Motor neuron (in vitro differentiated cells): ENCODE results near the gene HP1BP3. TPM values are rescaled to one million over a fixed set of nuclear protein-coding genes. Genes with fewer than 3 reads are reported as not detected.

Source experiments
- ATAC-seq, 8 experiments: fragments of 200-7000 bp; cut with Tn5 transposase; replicated peaks in 6 of 8; 2 replicates each; pipeline ENCODE4 v1.8.0; 2021; ENCODE audit warnings: mild to moderate bottlenecking in 8 of 8, moderate library complexity in 8 of 8
- H3K27ac ChIP-seq, 2 donors: fragments of 250-450 bp; sonication (Bioruptor Pico); 2 replicates each; pipeline ENCODE4 v1.9.0; 2021; ENCODE audit warnings: antibody characterized with exemption in 2 of 2, mild to moderate bottlenecking in 2 of 2, moderate library complexity in 1 of 2
- H3K4me1 ChIP-seq, 2 donors: fragments of 250-450 bp; sonication (Bioruptor Pico); replicated peaks in 1 of 2; 2 replicates each; pipeline ENCODE4 v1.6.1; 2021; ENCODE audit warnings: antibody characterized with exemption in 2 of 2, mild to moderate bottlenecking in 2 of 2, moderate library complexity in 1 of 2
- H3K4me3 ChIP-seq, 5 donors: fragments of 250-450 bp; sonication (Bioruptor Pico); 2 replicates each; pipeline ENCODE4 v1.9.0; 2021; ENCODE audit warnings: antibody characterized with exemption in 5 of 5, mild to moderate bottlenecking in 5 of 5, moderate library complexity in 4 of 5
- WGBS, 10 experiments: fragments of 450-650 bp; shearing (Covaris generic); methylation state at CpG; one replicate each; pipeline ENCODE4 v1.0.0; 2022; 5-methylcytosine and 5-hydroxymethylcytosine counted together
- in situ Hi-C, 9 experiments: fragments of 400-800 bp; cut with MboI; loops; one replicate each; pipeline ENCODE4 v1.15.0; 2021; ENCODE audit warnings: low sequenced_read_pairs in 9 of 9, low pct_unique_long_range_greater_than_20kb in 2 of 9; ENCODE audit not compliant: unreplicated experiment in 9 of 9
- total RNA-seq, 8 experiments: library from RNA; unstranded; fragments of 300-600 nt; gene quantifications; 2 replicates each; pipeline versions ENCODE4 v1.2.3 to v1.2.4, GENCODE V29; 2022

HP1BP3 gene
- total RNA-seq, 8 experiments from 2014 or later: 90.1 to 328 (median 166) TPM

DNA sequence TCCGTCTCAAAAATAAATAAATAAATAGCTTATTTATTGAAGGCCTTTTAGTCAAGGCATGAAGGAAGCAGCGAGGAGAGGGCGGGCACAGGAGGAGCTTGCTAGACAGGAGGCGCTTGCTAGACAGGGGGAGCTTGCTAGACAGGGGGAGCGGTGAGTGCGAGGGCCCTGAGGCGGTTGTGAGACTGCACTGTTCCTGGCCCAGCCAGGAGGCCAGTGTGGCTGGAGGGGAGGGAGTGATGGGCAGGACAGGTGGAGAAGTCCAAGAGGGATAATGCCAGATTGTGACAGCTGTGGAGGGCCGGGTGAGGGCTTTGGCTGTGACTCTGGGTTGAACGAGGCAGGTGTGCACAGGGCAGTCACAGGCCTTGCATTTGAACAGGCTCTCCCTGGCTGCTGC lies 87.5 kb downstream of the HP1BP3 start:
- 51 to 100% (median 89%) methylated on average over 2 to 7 of the region's 9 CpGs; no CpG with 5 or more reads in 3 of the 10 experiments for WGBS, 10 experiments
- H3K27ac ChIP-seq: no peak overlapping the region
- no peak for ATAC-seq
- peaks cover 8% of the 10 kb centered on the region in 2 donors for H3K4me1 ChIP-seq
- H3K4me3 ChIP-seq: no peak overlapping the region
- in situ Hi-C loops: loop anchor here (10.0 to 25.0 kb wide), 4 partner anchors 488 to 663 kb away; partner anchors contain the start of gene EIF4G3 (in 5 of the 9)

GRCh38 chr1:20698195-20698910 lies 88.8 kb downstream of the HP1BP3 start:
- peaks cover 8% of the 10 kb centered on the region in 2 donors for H3K4me1 ChIP-seq
- no peak for ATAC-seq
- H3K27ac ChIP-seq: no peak overlapping the region
- no peak overlapping the region for H3K4me3 ChIP-seq
- in situ Hi-C loops: loop anchor here (10.0 to 25.0 kb wide), 4 partner anchors 489 to 664 kb away; partner anchors contain the start of gene EIF4G3 (in 5 of the 9)
- WGBS, 10 experiments: 32 to 90% (median 72%) methylated on average over 1 to 17 of the region's 18 CpGs; no CpG with 5 or more reads in 1 of the 10 experiments

DNA sequence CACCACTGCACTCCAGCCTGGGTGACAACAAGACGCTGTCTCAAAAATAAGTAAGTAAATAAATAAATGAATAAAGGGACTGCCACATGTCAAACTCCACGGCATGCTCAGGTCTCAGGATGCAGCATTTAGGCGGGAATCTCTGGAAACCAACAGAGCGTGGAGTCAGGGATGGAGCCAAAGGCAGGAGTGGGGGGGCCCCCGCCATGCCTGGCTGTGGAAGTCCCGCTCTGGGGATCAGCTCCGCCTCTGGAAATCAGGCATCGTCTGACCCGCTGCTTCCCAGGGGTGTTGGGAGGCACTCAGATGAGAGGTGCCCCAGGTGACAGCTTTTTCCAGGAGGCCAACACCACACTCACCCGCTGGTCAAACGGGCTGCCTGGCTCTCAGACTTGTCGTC lies 89.5 kb downstream of the HP1BP3 start:
- peak overlapping the region in 3 of 5 donors; percentile 30 to 42 (median 38) for H3K4me3 ChIP-seq
- in situ Hi-C loops: loop anchor here (10.0 to 25.0 kb wide), 4 partner anchors 490 to 665 kb away; partner anchors contain the start of gene EIF4G3 (in 5 of the 9)

DNA sequence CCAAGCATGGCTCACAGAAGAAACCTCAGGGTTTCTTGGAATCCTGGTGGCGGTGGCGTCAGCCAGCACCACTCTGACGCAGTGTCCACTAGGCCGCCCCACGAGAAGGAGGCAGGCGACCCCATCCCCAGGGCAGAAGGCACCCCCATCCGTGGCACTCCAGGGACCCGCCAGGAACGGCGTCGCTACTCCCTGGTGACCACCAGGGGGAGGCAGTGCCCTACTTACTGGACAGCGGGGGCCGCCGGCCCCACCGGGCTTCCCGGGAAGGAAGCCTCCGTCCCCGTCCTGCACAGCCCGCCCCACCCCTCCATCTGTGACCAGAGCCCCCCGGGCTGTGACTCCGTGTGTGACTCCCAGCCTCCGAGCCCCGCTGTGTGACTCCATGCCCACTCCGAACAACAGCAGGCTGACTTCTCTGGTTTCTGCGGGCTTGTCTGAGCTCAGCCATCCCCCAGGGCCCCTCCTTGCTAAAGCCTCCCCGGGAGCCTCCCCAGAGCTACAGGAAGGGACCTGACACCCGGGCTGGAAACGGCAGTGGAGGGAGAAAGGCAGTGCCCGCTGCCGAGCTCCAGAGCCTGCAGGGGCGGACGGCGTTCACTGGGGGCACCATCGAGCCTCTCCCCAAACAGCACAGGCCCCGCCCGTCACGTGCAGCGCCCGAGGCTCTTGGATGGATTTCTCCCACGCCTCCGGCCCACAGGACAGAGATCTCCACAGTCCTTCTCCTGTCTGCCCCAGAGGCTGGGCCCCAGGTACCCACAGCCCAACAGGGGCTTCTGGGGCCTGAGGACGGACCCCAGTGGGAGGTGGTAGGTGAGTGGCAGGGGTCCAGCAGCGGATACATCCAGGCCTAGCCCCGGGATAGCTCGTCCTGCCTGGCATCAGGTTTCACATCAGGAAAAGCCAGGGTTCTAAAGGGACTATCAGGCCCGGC lies 90.4 kb downstream of the HP1BP3 start:
- WGBS, 10 experiments: 0 to 9% (median 2%) methylated on average over 1 to 15 of the region's 46 CpGs; no CpG with 5 or more reads in 3 of the 10 experiments
- Histone ChIP-seq H3K4me1 (peaks cover 8% of the 10 kb centered on the region in 2 donors), H3K4me3 (peak overlapping the region; percentile 30 to 42 (median 38)), H3K27ac (peak overlapping the region; percentile 76 to 83)
- peak; percentile 92 to 95 (median 94) for ATAC-seq
- in situ Hi-C loops: loop anchor here (10.0 to 25.0 kb wide), 4 partner anchors 491 to 666 kb away; partner anchors contain the start of gene EIF4G3 (in 5 of the 9)

More for the DNA sequence above, 89.5 kb downstream of the HP1BP3 start:
- ATAC-seq: no peak
- WGBS, 10 experiments: 85 to 100% (median 93%) methylated on average over 2 to 12 of the region's 12 CpGs; no CpG with 5 or more reads in 4 of the 10 experiments
- peaks cover 8% of the 10 kb centered on the region in 2 donors for H3K4me1 ChIP-seq
- peak overlapping the region in 1 of 2 donors; percentile 83 for H3K27ac ChIP-seq

GRCh38 chr1:20695515-20695914 lies 91.6 kb downstream of the HP1BP3 start:
- no peak for ATAC-seq
- in situ Hi-C loops: loop anchor here (10.0 to 25.0 kb wide), 4 partner anchors 492 to 667 kb away; partner anchors contain the start of gene EIF4G3 (in 5 of the 9)
- Histone ChIP-seq H3K4me1 (peaks cover 8% of the 10 kb centered on the region in 2 donors), H3K4me3 (no peak overlapping the region), H3K27ac (no peak overlapping the region)
- 48 to 100% (median 89%) methylated on average over 1 to 9 of the region's 10 CpGs; no CpG with 5 or more reads in 2 of the 10 experiments for WGBS, 10 experiments

GRCh38 chr1:20693623-20694022 lies 93.5 kb downstream of the HP1BP3 start:
- Histone ChIP-seq H3K4me3 (no peak overlapping the region), H3K27ac (no peak overlapping the region), H3K4me1 (peaks cover 8% of the 10 kb centered on the region in 2 donors)
- WGBS, 10 experiments: 0 to 100% (median 86%) methylated on average over 1 to 2 of the region's 2 CpGs; no CpG with 5 or more reads in 5 of the 10 experiments
- no peak for ATAC-seq
- in situ Hi-C loops: loop anchor here (10.0 to 25.0 kb wide), 4 partner anchors 494 to 669 kb away; partner anchors contain the start of gene EIF4G3 (in 5 of the 9)

Other genes starting within 250 kb of the HP1BP3 start
- gene FAM43B, start 234.7 kb downstream of the HP1BP3 start, total RNA-seq: 1 to 10 TPM in 5 of 8 experiments, under 1 TPM in 3; 0.13 to 4.1 (median 1.8) TPM
- under 1 TPM in 1 of 8 experiments, not detected in 7; 0.61 TPM for gene CDA, start 198.2 kb downstream of the HP1BP3 start, total RNA-seq
- 100 to 1,000 TPM in 1 of 8 experiments, 10 to 100 TPM in 7; 22.7 to 117 (median 51.4) TPM for gene PINK1, start 153.8 kb downstream of the HP1BP3 start, total RNA-seq
- 100 to 1,000 TPM; 156 to 335 (median 187) TPM for gene DDOST, start 125.9 kb downstream of the HP1BP3 start, total RNA-seq
- gene KIF17, start 69.3 kb downstream of the HP1BP3 start, total RNA-seq: 10 to 100 TPM in 2 of 8 experiments, 1 to 10 TPM in 3, under 1 TPM in 3; 0.18 to 12.1 (median 6.8) TPM
- gene SH2D5, start 54.6 kb downstream of the HP1BP3 start, total RNA-seq: 1 to 10 TPM in 5 of 8 experiments, under 1 TPM in 3; 0.31 to 8.0 (median 2.9) TPM